T-cell (primary cell): ENCODE results near the gene PDSS2. TPM values are rescaled to one million over a fixed set of nuclear protein-coding genes. Genes with fewer than 3 reads are reported as not detected.

Experiments used
- ATAC-seq, 4 experiments: fragments of 200-7000 bp in 3 of 4; fragments of 150-1000 bp in 1 of 4; cut with Tn5 transposase; replicated peaks in 1 of 4; 1 replicate in 3 of 4; 2 replicates in 1 of 4; pipeline ENCODE4 v1.10.0; 2021; ENCODE audit warnings: moderate library complexity in 3 of 4, mild to moderate bottlenecking in 2 of 4, moderate number of reproducible peaks in 1 of 4
- CTCF ChIA-PET, 2 donors: fragments of 300-600 bp; sonication (Branson Sonifier 250); formaldehyde crosslinking; loops; one replicate each; lab custom pipeline; 2022; ENCODE audit warnings: antibody characterized with exemption in 2 of 2; lab: Charles Lee
- POLR2A ChIA-PET, 2 donors: fragments of 300-600 bp; sonication (Branson Sonifier 250); formaldehyde crosslinking; loops; one replicate each; lab custom pipeline; 2022; ENCODE audit warnings: antibody characterized with exemption in 2 of 2; lab: Charles Lee
- DNase-seq, 35 experiments: peaks; one replicate each; pipeline versions ENCODE4 v3.0.0 to v3.0.0-alpha.2; 2013 to 2023
- H3K27ac ChIP-seq: one replicate; pipeline ENCODE4 v1.5.1; 2013; ENCODE audit warnings: low read length
- H3K27me3 ChIP-seq, 2 experiments: replicated peaks in 1 of 2; 1 replicate in 1 of 2; 2 replicates in 1 of 2; pipeline versions ENCODE4 v1.6.1 to v1.7.0; 2013; ENCODE audit warnings: low read length in 1 of 2, mixed read lengths in 1 of 2; ENCODE audit not compliant: control insufficient read depth in 2 of 2, insufficient read depth in 2 of 2; ENCODE audit errors: extremely low read depth in 1 of 2
- H3K36me3 ChIP-seq, 2 donors: 1 replicate in 1 of 2; 2 replicates in 1 of 2; pipeline versions ENCODE4 v1.6.1 to v1.7.0; 2013; ENCODE audit warnings: low read length in 1 of 2; ENCODE audit not compliant: control insufficient read depth in 2 of 2, insufficient read depth in 1 of 2; ENCODE audit errors: extremely low read depth in 1 of 2
- H3K4me1 ChIP-seq, 2 experiments: 1 replicate in 1 of 2; 2 replicates in 1 of 2; pipeline versions ENCODE4 v1.6.1 to v1.7.0; 2013; ENCODE audit warnings: low read length in 2 of 2, mixed read lengths in 1 of 2; ENCODE audit not compliant: insufficient read depth in 2 of 2, control insufficient read depth in 1 of 2; ENCODE audit errors: extremely low read depth in 1 of 2
- H3K4me3 ChIP-seq, 2 donors: 1 replicate in 1 of 2; 2 replicates in 1 of 2; pipeline versions ENCODE4 v1.5.1 to v1.7.0; 2013; ENCODE audit warnings: mild to moderate bottlenecking in 2 of 2, low read length in 1 of 2, moderate library complexity in 1 of 2; ENCODE audit not compliant: control insufficient read depth in 1 of 2; ENCODE audit errors: extremely low read depth in 1 of 2
- H3K9me3 ChIP-seq: 2 replicates; pipeline ENCODE4 v1.7.0; 2013
- H3K27ac Mint-ChIP-seq, 2 donors: one replicate each; pipeline ENCODE4 v1.8.0; 2020 to 2021; ENCODE audit warnings: mild to moderate bottlenecking in 2 of 2, mixed read lengths in 2 of 2
- H3K27me3 Mint-ChIP-seq, 2 donors: one replicate each; pipeline ENCODE4 v1.8.0; 2021 to 2022; ENCODE audit warnings: mixed read lengths in 2 of 2
- H3K36me3 Mint-ChIP-seq: one replicate; pipeline ENCODE4 v1.8.0; 2021; ENCODE audit warnings: mixed read lengths
- H3K4me1 Mint-ChIP-seq, 3 donors: one replicate each; pipeline ENCODE4 v1.8.0; 2020 to 2022; ENCODE audit warnings: mixed read lengths in 3 of 3, mild to moderate bottlenecking in 1 of 3
- H3K4me3 Mint-ChIP-seq, 3 donors: one replicate each; pipeline ENCODE4 v1.8.0; 2020 to 2022; ENCODE audit warnings: mild to moderate bottlenecking in 3 of 3, mixed read lengths in 3 of 3, moderate library complexity in 3 of 3
- H3K9me3 Mint-ChIP-seq, 3 donors: one replicate each; pipeline ENCODE4 v1.8.0; 2020 to 2022; ENCODE audit warnings: mixed read lengths in 3 of 3
- WGBS: methylation state at CpG from one replicate; pipeline ENCODE4 v1.1.5; 2013; ENCODE audit warnings: missing lambda C conversion rate; ENCODE audit not compliant: insufficient coverage; 5-methylcytosine and 5-hydroxymethylcytosine counted together
- total RNA-seq, 35 experiments: library from RNA in 6 of 35; stranded (reverse) in 6 of 35; fragments of 120-200 nt in 1 of 35; gene quantifications; one replicate each; pipeline versions ENCODE4 v1.2.1 to v1.2.4 and lab custom pipeline; 2013 to 2026

The PDSS2 gene
- total RNA-seq, 5 donors from 2014 or later (not counting 1 experiment from before 2014, with no cell fraction given), result 10.8 to 13.6 (median 11.8) TPM

DNA sequence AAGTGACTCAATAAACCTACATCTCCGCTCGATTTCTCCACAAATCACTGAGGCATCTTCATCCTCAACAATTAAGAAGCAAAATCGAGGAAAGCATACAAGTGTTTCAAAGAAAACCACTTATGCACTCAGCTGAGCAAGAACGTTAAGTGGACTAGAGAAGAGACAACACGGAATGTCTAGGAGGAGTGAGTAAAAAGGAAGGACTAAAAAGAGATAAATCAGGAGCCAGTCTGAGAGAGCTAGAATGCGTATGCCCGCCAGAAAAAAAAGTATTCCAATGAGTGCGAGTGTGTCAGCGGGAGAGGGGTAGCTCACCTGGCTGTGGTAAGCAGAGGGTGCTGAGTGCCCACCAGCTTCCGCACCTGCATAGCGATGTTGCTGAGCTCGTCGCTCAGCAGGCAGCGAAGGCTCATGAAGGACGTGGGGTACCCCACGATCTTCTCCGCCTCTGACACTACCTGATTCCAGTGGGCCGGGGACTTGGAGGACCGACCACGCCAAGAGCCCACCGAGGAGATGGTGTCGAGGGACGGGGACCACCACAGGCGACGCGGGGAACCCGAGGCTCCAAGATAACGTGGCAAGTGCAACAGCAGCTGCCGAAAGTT lies 587 bp downstream of the PDSS2 start:
- Histone ChIP-seq H3K27ac (peak overlapping the region; percentile 76), H3K27me3 (no peaks in the 10 kb centered on the region), H3K9me3 (no peaks in the 10 kb centered on the region), H3K4me1 (peaks cover 7 to 15% of the 10 kb centered on the region in 2 experiments), H3K4me3 (peak overlapping the region; percentile 71 to 85), H3K36me3 (no peaks in the 10 kb centered on the region)
- H3K4me3 Mint-ChIP-seq, result peak overlapping the region; percentile 94 to 97 (median 96)
- WGBS, result under 1% methylated on average over 26 of the region's 29 CpGs
- peaks cover 5% of the 10 kb centered on the region for H3K36me3 Mint-ChIP-seq
- H3K27ac Mint-ChIP-seq, result peak overlapping the region; percentile 95 to 96
- ATAC-seq (peak; percentile 29 to 39 (median 30)), DNase-seq (peak in 26 of 35 experiments; percentile 0 to 46 (median 18))
- ChIA-PET POLR2A (interaction anchor here in 1 of 2 donors (0.6 to 0.9 kb wide), 2 partner anchors 11 to 1133 kb away, joined by 3 read pairs; no protein-coding TSS in a partner anchor), CTCF (interaction anchor here in 1 of 2 donors (0.8 to 2.6 kb wide), 6 partner anchors 12 to 506 kb away, joined by 3 to 9 read pairs (median 4); no protein-coding TSS in a partner anchor)
- H3K9me3 Mint-ChIP-seq, result no peaks in the 10 kb centered on the region
- H3K27me3 Mint-ChIP-seq, result no peaks in the 10 kb centered on the region
- peaks cover 26 to 33% (median 33%) of the 10 kb centered on the region in 3 donors for H3K4me1 Mint-ChIP-seq

DNA sequence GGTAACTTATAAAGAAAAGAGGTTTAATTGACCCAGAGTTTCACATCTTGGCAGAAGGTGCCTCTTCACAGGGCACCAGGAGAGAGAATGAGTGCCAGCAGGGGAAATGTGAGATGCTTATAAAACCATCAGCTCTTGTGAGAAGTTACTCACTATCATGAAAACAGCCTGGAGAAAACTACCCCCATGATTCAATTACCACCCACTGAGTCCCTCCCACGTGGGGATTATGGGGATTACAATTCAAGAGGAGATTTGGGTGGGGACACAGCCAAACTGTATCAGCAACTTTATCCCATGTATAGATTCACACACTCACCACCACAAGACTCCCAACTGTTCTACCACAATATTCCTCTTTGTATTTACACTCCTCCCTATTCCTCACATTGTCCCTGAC lies 10.6 kb downstream of the PDSS2 start:
- no peak overlapping the region for H3K27ac Mint-ChIP-seq
- no peak overlapping the region for H3K4me3 Mint-ChIP-seq
- ChIA-PET POLR2A (interaction anchor here in 1 of 2 donors (0.6 kb wide), 1 partner anchor 402 kb away, joined by 3 read pairs; no protein-coding TSS in a partner anchor), CTCF (no interaction called here)
- peaks cover 55% of the 10 kb centered on the region for H3K36me3 Mint-ChIP-seq
- Histone ChIP-seq H3K9me3 (no peaks in the 10 kb centered on the region), H3K27me3 (no peaks in the 10 kb centered on the region), H3K4me1 (no peaks in the 10 kb centered on the region), H3K36me3 (peaks cover 2 to 4% of the 10 kb centered on the region in 2 donors), H3K4me3 (no peak overlapping the region), H3K27ac (no peak overlapping the region)
- H3K4me1 Mint-ChIP-seq, result peaks cover 0 to 6% (median 0%) of the 10 kb centered on the region in 3 donors
- ATAC-seq (no peak), DNase-seq (no peak)
- no CpG with 5 or more reads among the region's 1 CpG for WGBS
- peaks cover 13 to 34% (median 17%) of the 10 kb centered on the region in 3 donors for H3K9me3 Mint-ChIP-seq
- no peaks in the 10 kb centered on the region for H3K27me3 Mint-ChIP-seq

DNA sequence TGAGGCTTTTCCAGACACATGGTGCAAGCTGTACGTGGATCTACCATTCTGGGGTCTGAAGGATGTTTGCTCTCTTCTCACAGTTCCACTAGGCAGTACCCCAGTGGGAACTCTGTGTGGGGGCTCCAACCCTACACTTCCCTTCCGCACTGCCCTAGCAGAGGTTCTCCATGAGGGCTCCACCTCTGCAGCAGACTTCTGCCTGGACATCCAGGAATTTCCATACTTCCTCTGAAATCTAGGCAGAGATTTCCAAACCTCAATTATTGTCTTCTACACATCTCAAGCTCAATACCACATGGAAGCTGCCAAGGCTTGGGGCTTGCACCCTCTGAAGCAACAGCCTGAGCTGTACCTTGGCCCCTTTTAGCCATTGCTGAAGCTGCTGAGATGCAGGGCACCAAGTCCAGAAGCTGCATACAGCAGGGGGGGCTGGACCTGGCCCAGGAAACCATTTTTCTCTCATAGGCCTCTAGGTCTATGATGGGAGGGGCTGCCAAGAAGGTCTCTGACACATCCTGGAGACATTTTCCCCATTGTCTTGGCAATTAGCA lies 11.6 kb downstream of the PDSS2 start:
- H3K4me1 ChIP-seq, result no peaks in the 10 kb centered on the region
- H3K27ac ChIP-seq, result no peak overlapping the region
- ChIA-PET POLR2A (interaction anchor here (0.5 to 0.6 kb wide), 2 partner anchors 12 to 320 kb away, joined by 3 to 4 read pairs; partner anchors contain the start of gene PDSS2 (in 1 of the 2)), CTCF (no interaction called here)
- H3K27me3 ChIP-seq, result no peaks in the 10 kb centered on the region
- DNase-seq (no peak), ATAC-seq (no peak)
- Mint-ChIP-seq H3K36me3 (peaks cover 50% of the 10 kb centered on the region), H3K27ac (no peak overlapping the region), H3K4me3 (no peak overlapping the region), H3K9me3 (peaks cover 13 to 34% (median 17%) of the 10 kb centered on the region in 3 donors), H3K4me1 (peaks cover 4 to 14% (median 5%) of the 10 kb centered on the region in 3 donors), H3K27me3 (no peaks in the 10 kb centered on the region)
- no peaks in the 10 kb centered on the region for H3K9me3 ChIP-seq
- H3K36me3 ChIP-seq, result peaks cover 2 to 4% of the 10 kb centered on the region in 2 donors
- 100% methylated on average over 2 of the region's 2 CpGs for WGBS
- H3K4me3 ChIP-seq, result no peak overlapping the region

DNA sequence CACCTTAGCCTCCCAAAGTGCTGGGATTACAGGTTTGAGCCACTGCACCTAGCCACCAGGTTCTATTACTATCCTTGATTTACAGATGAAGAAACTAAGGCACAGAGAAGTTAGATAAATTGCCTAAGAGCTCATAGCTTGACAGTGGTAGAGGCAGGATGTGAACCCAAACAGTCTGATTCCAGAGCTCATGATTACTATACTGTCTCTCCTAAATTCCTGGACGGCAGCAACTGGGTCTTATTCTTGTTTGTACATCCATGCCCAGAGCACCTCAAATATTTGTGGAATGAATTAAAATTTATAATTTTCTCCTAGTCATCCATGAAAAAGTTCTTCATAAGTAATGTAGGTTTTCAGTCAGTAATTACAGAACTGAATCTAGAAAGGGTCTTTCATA lies 15.1 kb downstream of the PDSS2 start:
- no peaks in the 10 kb centered on the region for H3K27me3 Mint-ChIP-seq
- no peak overlapping the region for H3K27ac ChIP-seq
- H3K36me3 ChIP-seq, result peaks cover 2 to 4% of the 10 kb centered on the region in 2 donors
- no peaks in the 10 kb centered on the region for H3K27me3 ChIP-seq
- H3K27ac Mint-ChIP-seq, result no peak overlapping the region
- no peaks in the 10 kb centered on the region for H3K9me3 ChIP-seq
- POLR2A ChIA-PET, result interaction anchor here in 1 of 2 donors (0.6 kb wide), 1 partner anchor 478 kb away, joined by 6 read pairs; no protein-coding TSS in a partner anchor
- no peak overlapping the region for H3K4me3 Mint-ChIP-seq
- H3K36me3 Mint-ChIP-seq, result peaks cover 36% of the 10 kb centered on the region
- H3K4me1 Mint-ChIP-seq, result peaks cover 7 to 24% (median 16%) of the 10 kb centered on the region in 3 donors
- H3K4me1 ChIP-seq, result no peaks in the 10 kb centered on the region
- H3K9me3 Mint-ChIP-seq, result peaks cover 10 to 27% (median 17%) of the 10 kb centered on the region in 3 donors
- DNase-seq, result no peak
- ATAC-seq, result no peak
- CTCF ChIA-PET, result no interaction called here
- H3K4me3 ChIP-seq, result no peak overlapping the region
- WGBS, result no CpG with 5 or more reads among the region's 1 CpG

DNA sequence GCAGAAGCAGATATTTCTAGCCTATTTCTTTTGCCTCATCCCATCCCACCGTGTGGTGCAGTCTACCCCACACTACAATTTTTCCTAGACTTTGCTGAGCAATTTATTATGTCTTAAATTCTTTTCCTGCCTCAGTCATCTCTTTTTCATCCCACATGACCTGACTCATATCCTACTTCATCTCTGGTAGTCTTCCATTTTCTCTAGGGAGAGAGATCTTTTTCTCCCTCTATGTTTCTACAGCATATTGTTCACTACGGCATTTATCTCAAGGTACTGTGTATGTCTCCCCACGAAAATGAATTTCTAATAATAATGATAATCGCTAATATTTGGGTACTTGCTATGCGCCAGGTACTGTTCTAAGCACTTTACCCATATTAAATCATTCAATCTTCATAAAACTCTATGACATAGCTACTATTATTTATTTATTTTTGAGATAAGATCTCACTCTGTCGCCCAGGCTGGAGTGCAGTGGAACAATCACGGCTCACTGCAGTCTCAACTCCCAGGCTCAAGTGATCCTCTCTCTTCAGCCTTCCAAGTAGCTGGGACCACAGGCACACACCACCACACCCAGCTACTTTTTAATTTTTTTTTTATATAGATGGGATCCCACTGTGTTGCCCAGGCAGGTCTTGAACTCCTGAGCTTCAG lies 15.6 kb downstream of the PDSS2 start:
- H3K4me1 ChIP-seq, result no peaks in the 10 kb centered on the region
- no peak for ATAC-seq
- H3K27ac Mint-ChIP-seq, result no peak overlapping the region
- H3K36me3 Mint-ChIP-seq, result peaks cover 30% of the 10 kb centered on the region
- no peak overlapping the region for H3K27ac ChIP-seq
- no peaks in the 10 kb centered on the region for H3K27me3 ChIP-seq
- peaks cover 7 to 29% (median 19%) of the 10 kb centered on the region in 3 donors for H3K4me1 Mint-ChIP-seq
- peaks cover 5 to 21% (median 14%) of the 10 kb centered on the region in 3 donors for H3K9me3 Mint-ChIP-seq
- no CpG with 5 or more reads among the region's 7 CpGs for WGBS
- H3K36me3 ChIP-seq, result peaks cover 2 to 4% of the 10 kb centered on the region in 2 donors
- H3K4me3 ChIP-seq, result no peak overlapping the region
- CTCF ChIA-PET, result no interaction called here
- POLR2A ChIA-PET, result interaction anchor here in 1 of 2 donors (0.6 kb wide), 1 partner anchor 478 kb away, joined by 6 read pairs; no protein-coding TSS in a partner anchor
- DNase-seq, result no peak
- no peaks in the 10 kb centered on the region for H3K9me3 ChIP-seq
- H3K4me3 Mint-ChIP-seq, result no peak overlapping the region
- H3K27me3 Mint-ChIP-seq, result no peaks in the 10 kb centered on the region

DNA sequence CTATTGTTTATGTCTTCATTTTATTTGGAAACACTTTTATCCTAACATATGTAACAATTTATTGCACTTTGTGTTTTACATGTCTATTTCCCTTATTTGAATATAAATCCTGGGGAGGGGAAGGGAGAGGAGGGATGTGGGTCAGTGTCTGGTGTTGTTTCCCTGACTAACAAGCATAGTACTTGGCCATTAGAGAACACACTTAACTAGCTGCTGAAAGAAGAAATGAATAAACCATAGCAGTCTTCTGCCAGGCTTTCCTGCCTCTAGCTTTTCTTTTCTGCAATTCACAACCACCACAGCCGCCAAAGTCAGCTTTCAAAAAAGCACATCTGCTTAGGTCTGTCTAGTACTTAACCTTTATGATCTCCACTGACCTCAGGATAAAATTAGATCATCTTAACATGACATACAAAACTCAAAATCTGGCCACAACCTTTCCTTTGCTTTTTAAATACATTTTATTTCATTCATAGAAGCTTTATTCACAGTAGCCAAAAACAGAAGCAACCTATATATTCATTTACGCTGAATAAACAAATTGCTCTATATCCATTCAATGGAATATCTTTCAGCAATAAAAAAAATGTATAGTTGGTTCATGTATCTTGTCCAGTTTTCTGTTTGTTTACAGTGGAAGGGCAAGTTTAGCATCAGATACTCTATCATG lies 16.3 kb downstream of the PDSS2 start:
- peaks cover 2 to 4% of the 10 kb centered on the region in 2 donors for H3K36me3 ChIP-seq
- CTCF ChIA-PET, result no interaction called here
- Mint-ChIP-seq H3K27ac (no peak overlapping the region), H3K4me1 (peaks cover 7 to 25% (median 21%) of the 10 kb centered on the region in 3 donors), H3K27me3 (no peaks in the 10 kb centered on the region), H3K4me3 (no peak overlapping the region), H3K9me3 (peaks cover 0 to 14% (median 8%) of the 10 kb centered on the region in 3 donors), H3K36me3 (peaks cover 24% of the 10 kb centered on the region)
- no peak for ATAC-seq
- no peaks in the 10 kb centered on the region for H3K27me3 ChIP-seq
- POLR2A ChIA-PET, result no interaction called here
- no peaks in the 10 kb centered on the region for H3K4me1 ChIP-seq
- DNase-seq, result no peak
- no peaks in the 10 kb centered on the region for H3K9me3 ChIP-seq
- no peak overlapping the region for H3K4me3 ChIP-seq
- WGBS, result 100% methylated on average over 1 of the region's 2 CpGs
- no peak overlapping the region for H3K27ac ChIP-seq
